ENCODE measurements around the gene HMX1.

GRCh38 chr4:8882239-8882638 lies 10.6 kb upstream of the HMX1 start:
- TF ChIP-seq POLR2A (IDR thresholded peaks at IDR 0.05) (no peak), CTCF (IDR thresholded peaks at IDR 0.05) (no peak)

All from breast epithelium (tissue), 3 donors.